BLaER1 (cell line): ENCODE measurements around the gene SEMA5A.
A peak's percentile ranks its signal among the peaks of the same experiment; 100 is the strongest.

ENCODE experiments used
- H3K27ac ChIP-seq: shearing (Covaris generic); formaldehyde crosslinking; 2 replicates; pipeline ENCODE4 v1.8.1; 2022
- H3K27me3 ChIP-seq: shearing (Covaris generic); formaldehyde crosslinking; 2 replicates; pipeline ENCODE4 v1.8.1; 2022
- H3K36me3 ChIP-seq: shearing (Covaris generic); formaldehyde crosslinking; 2 replicates; pipeline ENCODE4 v1.8.1; 2022
- H3K4me1 ChIP-seq: shearing (Covaris generic); formaldehyde crosslinking; 2 replicates; pipeline ENCODE4 v1.8.1; 2022
- H3K4me2 ChIP-seq: shearing (Covaris generic); formaldehyde crosslinking; 2 replicates; pipeline ENCODE4 v1.8.1; 2022
- H3K4me3 ChIP-seq: shearing (Covaris generic); formaldehyde crosslinking; 2 replicates; pipeline ENCODE4 v1.8.1; 2022
- H3K9ac ChIP-seq: shearing (Covaris generic); formaldehyde crosslinking; 2 replicates; pipeline ENCODE4 v1.8.1; 2022
- H3K9me3 ChIP-seq: shearing (Covaris generic); formaldehyde crosslinking; 2 replicates; pipeline ENCODE4 v1.8.1; 2022
- H4K20me1 ChIP-seq: shearing (Covaris generic); formaldehyde crosslinking; 2 replicates; pipeline ENCODE4 v1.8.1; 2022
- Cebpa-rat ChIP-seq: shearing (Covaris generic); IDR thresholded peaks from 2 replicates; pipeline ENCODE4 v1.8.1; 2022

The SEMA5A gene

GRCh38 chr5:9025942-9026341 lies 519.9 kb downstream of the SEMA5A start:
- H4K20me1 ChIP-seq = no peaks in the 10 kb centered on the region
- H3K4me2 ChIP-seq = no peak overlapping the region
- H3K4me1 ChIP-seq = no peaks in the 10 kb centered on the region
- H3K9me3 ChIP-seq = peaks cover 71% of the 10 kb centered on the region
- peaks cover 5% of the 10 kb centered on the region; the same call in 1 of the 2 replicates for H3K36me3 ChIP-seq
- H3K4me3 ChIP-seq = no peak overlapping the region
- no peak overlapping the region for H3K9ac ChIP-seq
- H3K27ac ChIP-seq = no peak overlapping the region
- no peaks in the 10 kb centered on the region for H3K27me3 ChIP-seq
- no peak for TF ChIP-seq Cebpa-rat

GRCh38 chr5:9020996-9021395 lies 524.9 kb downstream of the SEMA5A start:
- peaks cover 5% of the 10 kb centered on the region; the same call in 1 of the 2 replicates for H3K36me3 ChIP-seq

GRCh38 chr5:9015937-9016270 lies 530.0 kb downstream of the SEMA5A start:
- Histone ChIP-seq H3K4me1 (peaks cover 33% of the 10 kb centered on the region), H3K9ac (peak overlapping the region; percentile 12; the same call in 1 of the 2 replicates), H3K9me3 (peaks cover 14% of the 10 kb centered on the region; the same call in 1 of the 2 replicates), H3K27me3 (no peaks in the 10 kb centered on the region), H3K27ac (peak overlapping the region; percentile 62), H3K4me3 (peak overlapping the region; percentile 4; the same call in 1 of the 2 replicates), H4K20me1 (no peaks in the 10 kb centered on the region), H3K36me3 (no peaks in the 10 kb centered on the region), H3K4me2 (peak overlapping the region; percentile 72)
- TF ChIP-seq Cebpa-rat = no peak

More at GRCh38 chr5:9020996-9021395, 524.9 kb downstream of the SEMA5A start:
- H3K9ac ChIP-seq = no peak overlapping the region
- H3K4me2 ChIP-seq = no peak overlapping the region
- no peaks in the 10 kb centered on the region for H4K20me1 ChIP-seq
- peaks cover 52% of the 10 kb centered on the region for H3K9me3 ChIP-seq
- H3K4me3 ChIP-seq = no peak overlapping the region
- H3K27ac ChIP-seq = no peak overlapping the region
- TF ChIP-seq Cebpa-rat = no peak
- H3K4me1 ChIP-seq = peaks cover 12% of the 10 kb centered on the region
- no peaks in the 10 kb centered on the region for H3K27me3 ChIP-seq

GRCh38 chr5:9015260-9015936 lies 530.5 kb downstream of the SEMA5A start:
- Histone ChIP-seq H3K9me3 (peaks cover 14% of the 10 kb centered on the region), H3K27me3 (no peaks in the 10 kb centered on the region), H3K27ac (peak overlapping the region; percentile 62), H4K20me1 (no peaks in the 10 kb centered on the region), H3K4me1 (peaks cover 33% of the 10 kb centered on the region), H3K9ac (peak overlapping the region; percentile 12; the same call in 1 of the 2 replicates), H3K36me3 (no peaks in the 10 kb centered on the region), H3K4me2 (peak overlapping the region; percentile 72), H3K4me3 (no peak overlapping the region; the same call in 1 of the 2 replicates)
- TF ChIP-seq Cebpa-rat = no peak

GRCh38 chr5:9013147-9013546 lies 532.7 kb downstream of the SEMA5A start:
- Histone ChIP-seq H3K27me3 (no peaks in the 10 kb centered on the region), H3K4me3 (no peak overlapping the region), H3K9me3 (peaks cover 17% of the 10 kb centered on the region), H3K27ac (no peak overlapping the region), H3K4me2 (no peak overlapping the region), H3K36me3 (no peaks in the 10 kb centered on the region), H3K9ac (no peak overlapping the region), H3K4me1 (peaks cover 33% of the 10 kb centered on the region), H4K20me1 (no peaks in the 10 kb centered on the region)
- no peak for TF ChIP-seq Cebpa-rat

GRCh38 chr5:9009931-9010651 lies 535.8 kb downstream of the SEMA5A start:
- H3K4me3 ChIP-seq = no peak overlapping the region
- H3K9me3 ChIP-seq = peaks cover 22% of the 10 kb centered on the region
- H3K36me3 ChIP-seq = no peaks in the 10 kb centered on the region
- TF ChIP-seq Cebpa-rat = no peak
- no peak overlapping the region for H3K27ac ChIP-seq
- H3K9ac ChIP-seq = no peak overlapping the region
- peaks cover 12% of the 10 kb centered on the region for H3K4me1 ChIP-seq
- no peak overlapping the region for H3K4me2 ChIP-seq
- H4K20me1 ChIP-seq = no peaks in the 10 kb centered on the region
- H3K27me3 ChIP-seq = no peaks in the 10 kb centered on the region

GRCh38 chr5:8997542-8998070 lies 548.3 kb downstream of the SEMA5A start:
- Histone ChIP-seq H4K20me1 (no peaks in the 10 kb centered on the region), H3K4me1 (no peaks in the 10 kb centered on the region), H3K36me3 (no peaks in the 10 kb centered on the region), H3K4me2 (no peak overlapping the region), H3K9ac (no peak overlapping the region), H3K4me3 (no peak overlapping the region), H3K27ac (no peak overlapping the region), H3K27me3 (no peaks in the 10 kb centered on the region), H3K9me3 (peaks cover 9% of the 10 kb centered on the region; the same call in 1 of the 2 replicates)
- TF ChIP-seq Cebpa-rat = no peak

GRCh38 chr5:8993031-8993430 lies 552.8 kb downstream of the SEMA5A start:
- H4K20me1 ChIP-seq = no peaks in the 10 kb centered on the region
- H3K27ac ChIP-seq = no peak overlapping the region
- H3K4me2 ChIP-seq = no peak overlapping the region
- H3K27me3 ChIP-seq = no peaks in the 10 kb centered on the region
- TF ChIP-seq Cebpa-rat = no peak
- H3K9me3 ChIP-seq = peaks cover 9% of the 10 kb centered on the region; the same call in 1 of the 2 replicates
- no peaks in the 10 kb centered on the region for H3K36me3 ChIP-seq
- H3K4me3 ChIP-seq = no peak overlapping the region
- H3K4me1 ChIP-seq = no peaks in the 10 kb centered on the region
- H3K9ac ChIP-seq = no peak overlapping the region
